C4-2B (cell line): Measurements from ENCODE around the gene MUC5B.
"Not testable (repeated sequence)": the region's sequence is repeated elsewhere in the genome, so short reads cannot be mapped to it uniquely, and the experiment has no call there.

Source experiments
- H3K27ac ChIP-seq: fragments of 450-650 bp; 2 replicates; pipeline ENCODE4 v1.5.1; 2017
- ZFX ChIP-seq: fragments of 450-650 bp; IDR thresholded peaks from 2 replicates; pipeline ENCODE4 v1.6.1; 2017
- TF ChIP-seq, protein P1 (sequence below): fragments of 450-650 bp; conservative IDR thresholded peaks from 2 replicates; pipeline ENCODE4 v1.5.1; 2017; ENCODE audit warnings: mild to moderate bottlenecking

The MUC5B gene, protein sequence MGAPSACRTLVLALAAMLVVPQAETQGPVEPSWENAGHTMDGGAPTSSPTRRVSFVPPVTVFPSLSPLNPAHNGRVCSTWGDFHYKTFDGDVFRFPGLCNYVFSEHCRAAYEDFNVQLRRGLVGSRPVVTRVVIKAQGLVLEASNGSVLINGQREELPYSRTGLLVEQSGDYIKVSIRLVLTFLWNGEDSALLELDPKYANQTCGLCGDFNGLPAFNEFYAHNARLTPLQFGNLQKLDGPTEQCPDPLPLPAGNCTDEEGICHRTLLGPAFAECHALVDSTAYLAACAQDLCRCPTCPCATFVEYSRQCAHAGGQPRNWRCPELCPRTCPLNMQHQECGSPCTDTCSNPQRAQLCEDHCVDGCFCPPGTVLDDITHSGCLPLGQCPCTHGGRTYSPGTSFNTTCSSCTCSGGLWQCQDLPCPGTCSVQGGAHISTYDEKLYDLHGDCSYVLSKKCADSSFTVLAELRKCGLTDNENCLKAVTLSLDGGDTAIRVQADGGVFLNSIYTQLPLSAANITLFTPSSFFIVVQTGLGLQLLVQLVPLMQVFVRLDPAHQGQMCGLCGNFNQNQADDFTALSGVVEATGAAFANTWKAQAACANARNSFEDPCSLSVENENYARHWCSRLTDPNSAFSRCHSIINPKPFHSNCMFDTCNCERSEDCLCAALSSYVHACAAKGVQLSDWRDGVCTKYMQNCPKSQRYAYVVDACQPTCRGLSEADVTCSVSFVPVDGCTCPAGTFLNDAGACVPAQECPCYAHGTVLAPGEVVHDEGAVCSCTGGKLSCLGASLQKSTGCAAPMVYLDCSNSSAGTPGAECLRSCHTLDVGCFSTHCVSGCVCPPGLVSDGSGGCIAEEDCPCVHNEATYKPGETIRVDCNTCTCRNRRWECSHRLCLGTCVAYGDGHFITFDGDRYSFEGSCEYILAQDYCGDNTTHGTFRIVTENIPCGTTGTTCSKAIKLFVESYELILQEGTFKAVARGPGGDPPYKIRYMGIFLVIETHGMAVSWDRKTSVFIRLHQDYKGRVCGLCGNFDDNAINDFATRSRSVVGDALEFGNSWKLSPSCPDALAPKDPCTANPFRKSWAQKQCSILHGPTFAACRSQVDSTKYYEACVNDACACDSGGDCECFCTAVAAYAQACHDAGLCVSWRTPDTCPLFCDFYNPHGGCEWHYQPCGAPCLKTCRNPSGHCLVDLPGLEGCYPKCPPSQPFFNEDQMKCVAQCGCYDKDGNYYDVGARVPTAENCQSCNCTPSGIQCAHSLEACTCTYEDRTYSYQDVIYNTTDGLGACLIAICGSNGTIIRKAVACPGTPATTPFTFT (N-terminal part only)

DNA sequence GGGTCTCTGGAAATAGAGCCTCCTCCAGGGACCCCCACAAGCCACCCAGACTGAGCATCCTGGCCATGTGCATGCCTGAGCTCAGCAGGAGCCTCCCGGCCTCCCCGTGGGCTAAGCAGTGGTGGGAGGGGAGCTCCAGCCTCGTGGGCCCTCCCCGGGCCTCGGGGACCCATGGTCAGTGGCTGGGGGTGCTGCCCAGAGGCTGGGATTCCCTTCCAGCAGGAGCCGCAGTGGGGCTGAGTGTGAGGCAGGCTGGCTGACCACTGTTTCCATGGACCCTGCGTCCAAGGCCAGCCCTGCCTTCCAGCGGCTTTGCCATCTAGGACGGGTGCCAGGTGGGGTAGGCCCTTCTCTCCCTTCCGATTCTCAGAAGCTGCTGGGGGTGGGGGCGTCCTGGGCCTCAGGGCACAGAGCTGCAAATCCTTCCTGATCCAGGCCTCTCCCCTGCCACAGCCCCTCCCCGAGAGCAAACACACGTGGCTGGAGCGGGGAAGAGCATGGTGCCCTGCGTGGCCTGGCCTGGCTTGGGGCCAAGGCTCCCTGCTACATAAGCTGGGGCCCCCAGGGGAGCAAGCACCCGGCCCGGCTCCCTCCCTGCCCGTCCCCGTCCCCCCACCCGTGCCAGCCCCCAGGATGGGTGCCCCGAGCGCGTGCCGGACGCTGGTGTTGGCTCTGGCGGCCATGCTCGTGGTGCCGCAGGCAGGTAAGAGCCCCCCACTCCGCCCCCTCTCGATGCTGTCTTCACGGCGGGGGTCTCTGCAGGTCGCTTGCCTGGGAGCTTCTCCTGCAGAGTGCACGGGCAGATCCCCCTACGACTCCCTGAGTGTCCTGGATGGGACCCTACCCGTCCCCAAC is at the start of gene MUC5B:
MUC5B (plus strand) TSS at position 576 of the 855 bp plus-strand sequence; CDS start at position 634, 58 bp downstream.
- H3K27ac ChIP-seq, result no peak within 1 kb of the TSS

DNA sequence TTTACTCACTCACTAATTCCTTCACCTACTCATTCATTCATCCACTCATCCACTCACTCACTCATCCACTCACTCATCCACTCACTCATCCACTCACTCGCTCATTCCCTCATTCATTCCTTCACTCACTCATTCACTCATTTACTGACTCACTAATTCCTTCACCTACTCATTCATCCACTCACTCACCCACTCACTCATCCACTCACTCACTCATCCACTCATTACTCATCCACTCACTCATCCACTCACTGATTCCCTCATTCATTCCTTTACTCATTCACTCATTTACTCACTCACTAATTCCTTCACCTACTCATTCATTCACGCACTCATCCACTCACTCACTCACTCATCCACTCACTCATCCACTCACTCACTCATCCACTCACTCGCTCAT is 49.5 kb upstream of the MUC5B start:
- not testable (repeated sequence) for H3K27ac ChIP-seq

More for the DNA sequence above, at the start of gene MUC5B:
- TF ChIP-seq ZFX, result no peak
- TF ChIP-seq, protein P1, sequence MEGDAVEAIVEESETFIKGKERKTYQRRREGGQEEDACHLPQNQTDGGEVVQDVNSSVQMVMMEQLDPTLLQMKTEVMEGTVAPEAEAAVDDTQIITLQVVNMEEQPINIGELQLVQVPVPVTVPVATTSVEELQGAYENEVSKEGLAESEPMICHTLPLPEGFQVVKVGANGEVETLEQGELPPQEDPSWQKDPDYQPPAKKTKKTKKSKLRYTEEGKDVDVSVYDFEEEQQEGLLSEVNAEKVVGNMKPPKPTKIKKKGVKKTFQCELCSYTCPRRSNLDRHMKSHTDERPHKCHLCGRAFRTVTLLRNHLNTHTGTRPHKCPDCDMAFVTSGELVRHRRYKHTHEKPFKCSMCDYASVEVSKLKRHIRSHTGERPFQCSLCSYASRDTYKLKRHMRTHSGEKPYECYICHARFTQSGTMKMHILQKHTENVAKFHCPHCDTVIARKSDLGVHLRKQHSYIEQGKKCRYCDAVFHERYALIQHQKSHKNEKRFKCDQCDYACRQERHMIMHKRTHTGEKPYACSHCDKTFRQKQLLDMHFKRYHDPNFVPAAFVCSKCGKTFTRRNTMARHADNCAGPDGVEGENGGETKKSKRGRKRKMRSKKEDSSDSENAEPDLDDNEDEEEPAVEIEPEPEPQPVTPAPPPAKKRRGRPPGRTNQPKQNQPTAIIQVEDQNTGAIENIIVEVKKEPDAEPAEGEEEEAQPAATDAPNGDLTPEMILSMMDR, result no peak

GRCh38 chr11:1174441-1175370 is 48.2 kb upstream of the MUC5B start:
- no peak overlapping the region for H3K27ac ChIP-seq
- TF ChIP-seq, protein P1, result no peak
- TF ChIP-seq ZFX, result no peak

DNA sequence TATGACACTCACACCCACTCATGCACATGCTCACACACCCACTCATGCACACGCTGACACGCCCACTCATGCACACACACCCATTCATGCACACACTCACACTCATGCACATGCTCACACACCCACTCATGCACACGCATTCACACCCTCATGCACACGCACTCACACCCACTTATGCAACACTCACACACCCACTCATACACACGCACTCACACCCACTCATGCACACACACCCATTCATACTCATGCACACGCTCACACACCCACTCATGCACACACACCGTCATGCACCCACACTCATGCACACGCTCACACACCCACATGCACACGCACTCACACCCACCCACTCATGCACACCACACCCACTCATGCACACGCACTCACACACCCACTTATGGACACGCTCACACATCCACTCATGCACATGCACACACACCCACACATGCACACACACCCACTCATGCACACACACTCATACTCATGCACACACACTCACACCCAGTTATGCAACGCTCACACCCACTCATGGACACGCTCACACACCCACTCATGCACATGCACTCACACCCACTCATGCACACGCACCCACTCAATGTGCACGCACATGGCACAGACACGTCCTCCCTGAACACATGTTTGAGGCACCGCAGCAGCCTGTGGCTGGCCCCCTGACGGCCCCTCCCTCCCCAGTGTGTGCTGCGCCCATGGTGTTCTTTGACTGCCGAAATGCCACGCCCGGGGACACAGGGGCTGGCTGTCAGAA is 47.2 kb upstream of the MUC5B start:
- TF ChIP-seq ZFX, result no peak
- TF ChIP-seq, protein P1, result no peak
- no peak overlapping the region for H3K27ac ChIP-seq

GRCh38 chr11:1176224-1177019 is 46.4 kb upstream of the MUC5B start:
- H3K27ac ChIP-seq, result no peak overlapping the region
- TF ChIP-seq ZFX, result no peak
- TF ChIP-seq, protein P1, result no peak
